NOMO-1 treated with DMSO at 0.1 percent for 48 hours (cell line): ENCODE measurements around the gene NLGN2.

Source experiments
- DNase-seq: peaks from one replicate; lab custom pipeline; 2025; ENCODE audit not compliant: unreplicated experiment; lab: John Stamatoyannopoulos, UW

NLGN2 gene

DNA sequence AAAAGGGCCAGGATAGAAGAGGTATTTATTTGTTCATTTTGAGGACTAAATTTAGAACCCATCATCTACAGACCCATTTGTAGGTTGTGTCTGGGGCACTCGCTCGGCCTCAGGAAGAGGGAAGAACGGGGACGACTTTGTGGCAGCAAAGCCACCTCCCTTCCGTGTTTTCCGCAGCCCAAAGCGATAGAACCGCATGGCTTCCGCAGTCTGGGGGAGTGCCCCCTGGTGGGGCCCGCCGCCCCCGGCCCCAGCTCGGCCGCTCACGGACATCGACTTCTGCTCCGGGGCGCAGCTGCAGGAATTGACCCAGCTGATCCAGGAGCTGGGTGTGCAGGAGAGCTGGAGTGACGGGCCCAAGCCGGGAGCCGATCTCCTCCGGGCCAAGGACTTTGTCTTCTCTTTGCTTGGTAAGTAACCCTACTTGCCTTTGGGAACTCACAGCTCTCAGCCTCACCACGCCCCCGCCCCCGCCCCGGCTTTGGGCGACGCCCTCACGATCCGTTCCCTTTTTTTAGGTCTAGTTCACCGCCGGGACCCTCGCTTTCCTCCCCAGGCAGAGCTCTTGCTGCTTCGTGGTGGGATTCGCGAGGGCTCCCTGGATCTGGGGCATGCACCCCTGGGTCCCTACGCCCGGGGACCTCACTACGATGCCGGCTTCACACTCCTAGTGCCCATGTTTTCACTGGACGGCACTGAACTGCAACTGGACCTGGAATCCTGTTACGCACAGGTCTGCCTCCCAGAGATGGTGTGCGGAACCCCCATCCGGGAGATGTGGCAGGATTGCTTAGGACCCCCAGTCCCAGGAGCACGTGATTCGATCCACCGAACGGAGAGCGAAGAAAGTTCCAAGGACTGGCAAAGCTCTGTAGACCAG is 28.3 kb downstream of the NLGN2 start:
- peak; percentile 71 for DNase-seq

DNA sequence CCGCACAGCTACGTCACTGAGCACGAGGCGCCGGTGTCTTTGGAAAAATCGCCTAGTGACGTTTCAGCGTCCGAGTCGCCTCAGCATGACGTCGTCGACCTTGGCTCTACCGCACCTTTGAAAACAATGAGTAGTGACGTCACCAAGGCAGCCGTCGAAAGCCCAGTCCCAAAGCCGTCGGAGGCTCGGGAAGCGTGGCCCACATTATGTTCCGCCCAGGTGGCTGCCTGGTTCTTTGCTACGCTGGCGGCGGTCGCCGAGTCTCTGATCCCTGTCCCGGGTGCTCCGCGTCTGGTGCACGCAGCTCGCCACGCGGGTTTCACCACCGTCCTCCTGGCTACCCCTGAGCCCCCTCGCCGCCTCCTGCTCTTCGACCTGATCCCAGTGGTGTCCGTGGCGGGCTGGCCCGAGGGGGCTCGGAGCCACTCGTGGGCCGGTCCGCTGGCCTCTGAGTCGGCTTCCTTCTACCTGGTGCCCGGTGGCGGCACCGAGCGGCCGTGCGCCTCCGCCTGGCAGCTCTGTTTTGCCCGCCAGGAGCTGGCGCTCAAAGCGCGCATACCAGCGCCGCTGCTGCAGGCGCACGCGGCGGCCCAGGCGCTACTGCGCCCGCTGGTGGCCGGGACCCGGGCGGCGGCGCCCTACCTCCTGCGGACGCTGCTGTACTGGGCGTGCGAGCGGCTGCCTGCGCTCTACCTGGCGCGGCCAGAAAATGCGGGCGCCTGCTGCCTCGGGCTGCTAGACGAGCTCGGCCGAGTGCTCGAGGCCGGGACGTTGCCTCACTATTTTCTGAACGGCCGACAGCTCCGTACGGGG is 29.1 kb downstream of the NLGN2 start:
- peak; percentile 70 for DNase-seq

DNA sequence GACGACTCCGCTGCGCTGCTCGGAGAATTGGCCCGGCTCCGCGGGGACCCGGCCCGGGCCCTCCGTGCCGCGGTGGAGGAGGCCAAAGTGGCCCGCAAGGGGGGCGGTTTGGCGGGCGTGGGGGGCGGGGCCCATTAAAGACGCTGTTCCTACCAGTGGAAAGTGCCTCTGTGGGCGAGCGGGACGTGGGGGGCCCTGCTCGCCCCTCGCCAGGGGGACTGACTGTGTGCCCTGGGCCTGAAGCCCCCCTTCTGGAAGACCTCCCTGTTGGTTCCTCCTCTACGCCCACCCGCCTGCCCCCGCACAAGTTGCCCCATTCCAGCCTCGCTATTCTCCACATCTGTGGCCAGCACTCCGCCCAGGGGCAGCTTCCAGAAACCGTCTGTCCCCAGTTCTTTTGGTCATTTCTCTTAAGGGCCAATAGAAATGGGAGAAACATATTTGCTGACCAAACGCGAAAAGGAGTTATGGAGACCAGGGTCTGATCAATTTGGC is 29.8 kb downstream of the NLGN2 start:
- no peak for DNase-seq

DNA sequence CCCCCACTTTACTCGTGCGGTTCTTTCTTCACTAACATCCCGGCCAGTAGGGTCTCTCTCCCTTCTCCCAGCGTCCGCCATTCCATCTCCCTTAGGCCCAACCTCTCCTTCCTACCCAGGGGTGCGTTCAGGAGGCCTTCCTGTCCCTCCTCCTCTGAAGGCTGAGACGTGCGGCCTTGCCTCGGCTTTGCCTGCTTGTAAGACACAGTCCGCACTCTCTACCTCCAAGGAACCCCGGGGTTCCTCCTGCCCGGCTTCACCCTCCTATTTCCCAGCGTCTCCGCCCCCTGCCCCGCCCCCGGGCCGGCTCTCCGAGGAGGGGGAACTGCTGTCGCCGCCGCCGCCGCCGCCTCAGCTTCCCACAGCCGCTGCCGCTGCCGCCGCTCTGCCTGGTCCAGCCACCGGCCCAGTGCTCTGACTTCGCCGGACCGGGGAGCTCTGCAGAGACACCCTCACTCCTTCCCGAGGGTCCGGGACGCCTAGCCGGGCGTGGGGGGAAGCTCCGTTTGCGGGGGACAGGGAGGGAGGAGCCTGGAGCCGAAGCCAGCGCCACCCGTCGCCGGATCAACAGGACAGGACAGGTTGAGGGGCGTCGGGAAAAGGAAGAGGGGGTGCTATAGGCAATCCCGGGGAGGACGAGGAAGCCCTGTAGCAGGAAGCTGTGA is 30.4 kb downstream of the NLGN2 start:
- peak; percentile 54 for DNase-seq

DNA sequence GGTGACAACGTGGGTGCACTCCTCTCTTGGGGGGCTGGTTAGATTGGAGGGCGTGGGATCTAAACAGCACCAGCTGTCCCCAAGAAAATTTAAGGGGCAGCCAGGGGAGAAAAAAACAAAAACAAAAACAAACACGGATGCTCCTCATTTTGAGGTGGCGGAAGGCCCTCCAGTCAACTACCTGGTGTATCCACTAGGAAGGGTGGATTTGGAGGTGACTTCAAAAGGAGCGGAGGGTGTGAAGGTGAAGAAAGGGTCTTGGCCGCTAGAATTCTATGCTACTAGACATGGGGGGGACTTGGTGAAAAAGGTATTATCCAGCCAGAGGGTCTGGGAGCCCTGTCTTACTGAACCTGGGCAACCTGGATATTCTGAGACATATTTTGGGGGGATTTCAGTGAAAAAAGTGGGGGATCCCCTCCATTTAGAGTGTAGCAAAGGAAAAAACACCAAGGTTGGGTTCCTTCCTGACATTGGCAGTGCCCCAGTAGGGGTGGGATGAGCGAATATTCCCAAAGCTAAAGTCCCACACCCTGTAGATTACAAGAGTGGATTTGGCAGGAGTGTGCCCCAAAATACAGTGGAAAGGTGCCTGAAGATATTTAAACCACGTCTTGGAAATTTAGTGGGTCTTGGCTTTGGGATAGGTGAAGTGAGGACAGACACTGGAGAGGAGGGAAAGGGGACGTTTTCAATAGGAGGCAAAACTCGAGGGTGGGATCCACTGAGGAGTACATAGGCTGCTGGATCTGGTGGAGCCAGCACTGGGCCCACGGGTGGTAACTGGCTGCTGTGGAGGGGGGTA is 31.2 kb downstream of the NLGN2 start:
- no peak for DNase-seq

DNA sequence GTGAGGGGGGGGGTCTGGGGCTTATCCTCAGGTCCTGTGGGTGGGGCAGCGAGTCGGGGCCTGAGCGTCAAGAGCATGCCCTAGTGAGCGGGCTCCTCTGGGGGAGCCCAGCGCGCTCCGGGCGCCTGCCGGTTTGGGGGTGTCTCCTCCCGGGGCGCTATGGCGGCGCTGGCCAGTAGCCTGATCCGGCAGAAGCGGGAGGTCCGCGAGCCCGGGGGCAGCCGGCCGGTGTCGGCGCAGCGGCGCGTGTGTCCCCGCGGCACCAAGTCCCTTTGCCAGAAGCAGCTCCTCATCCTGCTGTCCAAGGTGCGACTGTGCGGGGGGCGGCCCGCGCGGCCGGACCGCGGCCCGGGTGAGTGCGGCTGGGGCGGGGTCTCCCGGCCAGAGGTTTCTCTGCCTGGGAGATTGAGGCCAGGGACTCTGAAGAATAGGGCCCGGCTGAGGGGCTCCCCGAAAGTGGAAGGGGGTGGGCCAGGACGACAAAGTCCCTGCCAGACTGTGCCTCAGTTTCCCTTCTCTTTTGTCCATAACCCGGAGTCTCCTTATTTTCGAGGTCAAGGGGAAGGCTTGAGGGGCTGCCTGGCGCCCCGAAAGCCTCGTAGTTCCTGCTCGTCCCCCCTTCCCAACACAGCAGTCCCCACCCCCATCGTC is 31.9 kb downstream of the NLGN2 start, which contains the start of gene FGF11:
Gene FGF11 (plus strand): TSS at position 51 of the 651 bp plus-strand sequence. CDS start 109 bp downstream, at position 160.
- no peak for DNase-seq

DNA sequence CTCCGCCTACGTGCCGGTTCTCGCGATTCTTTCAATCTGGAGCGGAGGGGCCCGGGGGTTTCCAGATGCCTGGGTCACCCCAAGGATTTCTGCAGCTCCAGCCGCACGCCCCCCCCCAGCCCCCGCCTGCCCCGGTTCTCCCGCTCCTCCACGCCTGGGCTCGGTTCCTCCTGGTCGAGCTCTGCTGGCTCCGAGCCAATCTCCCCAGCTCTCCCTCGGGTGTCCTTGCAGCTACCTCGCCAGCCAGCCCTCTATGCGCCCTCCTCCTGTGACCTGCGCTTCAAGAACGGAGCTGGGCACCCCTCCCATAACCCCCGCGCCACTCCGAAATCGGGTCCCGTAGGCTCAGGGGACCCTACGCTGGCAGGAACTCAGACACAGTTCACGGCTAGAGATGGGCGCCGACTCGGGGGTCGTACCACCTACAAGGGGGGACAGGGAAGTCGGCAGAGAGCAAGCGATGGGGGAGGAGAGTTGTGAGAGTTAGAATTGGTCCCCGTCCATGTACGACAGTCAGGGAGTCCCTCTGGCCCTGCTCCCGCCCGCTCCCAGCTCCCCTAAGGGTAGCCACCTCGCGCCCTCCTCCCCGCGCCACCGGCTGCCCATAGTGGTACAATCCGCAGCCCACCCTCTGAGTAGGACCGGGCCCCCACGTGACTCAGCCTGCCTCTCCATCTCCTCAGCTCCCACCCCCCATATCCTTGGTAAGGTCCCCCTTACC is 32.6 kb downstream of the NLGN2 start:
- no peak for DNase-seq

DNA sequence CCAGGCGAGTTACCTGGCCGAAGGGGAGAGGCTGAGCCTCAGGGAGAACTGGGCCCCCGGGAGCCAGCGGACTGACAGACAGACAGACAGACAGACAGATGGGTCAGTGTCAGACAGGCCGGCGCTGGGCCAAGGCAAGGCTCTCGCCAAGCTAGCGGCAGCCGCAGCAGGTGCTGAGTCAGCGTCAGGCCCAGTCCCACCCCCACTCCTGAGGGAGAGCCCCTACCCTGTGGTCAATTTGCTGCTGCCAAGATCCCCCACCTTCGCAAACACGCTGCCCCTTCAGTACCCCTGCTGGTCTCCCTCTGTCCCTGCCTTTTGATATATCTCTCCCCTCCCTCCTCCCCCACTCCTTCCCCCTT is 33.2 kb downstream of the NLGN2 start:
- DNase-seq, result no peak

DNA sequence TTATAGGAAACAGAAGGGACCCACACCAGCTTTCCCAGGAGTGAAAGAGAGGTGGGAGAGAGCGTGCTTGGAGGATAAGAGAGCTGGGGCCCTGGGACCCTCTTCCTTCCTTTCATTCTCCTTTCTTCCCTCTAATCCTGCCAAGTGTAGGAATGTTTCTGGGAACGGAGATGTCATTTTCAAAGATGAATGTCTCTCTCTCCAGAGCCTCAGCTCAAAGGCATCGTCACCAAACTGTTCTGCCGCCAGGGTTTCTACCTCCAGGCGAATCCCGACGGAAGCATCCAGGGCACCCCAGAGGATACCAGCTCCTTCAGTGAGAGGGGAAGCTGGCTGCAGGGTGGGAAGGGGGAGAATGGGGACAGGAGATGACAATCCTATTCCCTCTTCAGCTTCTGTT is 33.6 kb downstream of the NLGN2 start:
- DNase-seq, result no peak

DNA sequence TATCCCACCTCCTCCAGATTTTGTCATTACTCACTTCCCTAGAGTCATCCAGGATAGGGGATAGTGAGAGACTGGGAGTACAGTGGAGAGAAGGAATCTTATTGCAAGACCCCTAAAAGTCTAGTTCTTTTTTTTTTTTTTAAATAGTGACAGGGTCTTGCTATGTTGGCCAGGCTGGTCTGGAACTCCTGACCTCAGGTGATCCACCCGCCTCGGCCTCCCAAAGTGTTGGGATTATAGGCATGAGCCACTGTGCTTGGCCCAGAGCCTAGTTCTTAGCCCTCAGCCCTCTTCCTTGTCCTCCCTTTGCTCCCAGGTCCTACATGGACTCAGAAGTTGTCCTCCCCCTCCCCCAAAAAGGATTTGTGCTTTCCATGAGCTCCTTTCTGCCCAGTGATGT is 34.5 kb downstream of the NLGN2 start:
- DNase-seq, result no peak

DNA sequence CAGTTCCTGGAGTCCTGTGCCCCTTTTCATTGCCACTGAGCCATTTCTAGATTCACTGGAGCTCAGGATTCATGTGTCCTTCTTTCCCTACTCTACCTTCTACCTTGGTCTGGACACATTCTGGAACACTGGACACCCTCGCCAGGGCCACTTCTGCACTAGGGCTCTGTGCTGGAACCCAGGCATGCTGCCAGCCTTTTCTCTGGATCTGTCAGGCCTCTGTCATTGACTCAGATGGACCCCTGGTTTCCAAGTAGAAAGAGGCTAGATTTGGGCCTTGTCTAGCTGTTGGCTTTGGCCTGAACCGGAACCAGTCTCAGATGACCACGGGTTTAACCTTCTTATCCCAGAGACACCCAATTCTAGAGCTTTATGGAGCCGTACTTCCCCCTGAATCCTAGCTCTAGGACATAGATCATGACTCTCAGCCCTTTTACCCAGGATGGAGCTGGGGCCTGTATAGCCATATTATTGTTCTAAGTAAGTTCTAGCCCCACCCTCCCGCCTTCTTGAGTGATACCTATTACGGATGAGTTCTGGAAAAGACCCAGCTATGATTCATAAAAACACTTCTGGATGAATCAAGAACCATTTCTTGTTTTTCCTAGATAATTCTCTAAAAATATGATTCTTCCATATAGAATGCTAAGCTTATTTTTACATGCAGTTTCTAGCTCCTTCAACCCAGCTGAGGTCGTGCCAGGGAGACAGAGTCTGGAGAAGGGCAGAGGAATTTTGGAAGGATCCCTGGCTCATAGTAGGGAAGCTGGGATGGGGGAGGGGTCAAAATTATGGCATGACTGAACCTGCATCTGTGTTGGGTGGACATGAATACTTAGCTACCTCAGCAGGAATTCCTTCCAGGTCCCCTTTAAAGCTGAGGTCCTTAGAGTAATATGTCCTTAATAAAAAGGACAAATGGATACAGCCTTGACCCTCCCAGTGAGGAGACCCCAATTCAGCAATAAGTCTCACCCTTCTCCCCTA is 36.1 kb downstream of the NLGN2 start:
- DNase-seq, result no peak

DNA sequence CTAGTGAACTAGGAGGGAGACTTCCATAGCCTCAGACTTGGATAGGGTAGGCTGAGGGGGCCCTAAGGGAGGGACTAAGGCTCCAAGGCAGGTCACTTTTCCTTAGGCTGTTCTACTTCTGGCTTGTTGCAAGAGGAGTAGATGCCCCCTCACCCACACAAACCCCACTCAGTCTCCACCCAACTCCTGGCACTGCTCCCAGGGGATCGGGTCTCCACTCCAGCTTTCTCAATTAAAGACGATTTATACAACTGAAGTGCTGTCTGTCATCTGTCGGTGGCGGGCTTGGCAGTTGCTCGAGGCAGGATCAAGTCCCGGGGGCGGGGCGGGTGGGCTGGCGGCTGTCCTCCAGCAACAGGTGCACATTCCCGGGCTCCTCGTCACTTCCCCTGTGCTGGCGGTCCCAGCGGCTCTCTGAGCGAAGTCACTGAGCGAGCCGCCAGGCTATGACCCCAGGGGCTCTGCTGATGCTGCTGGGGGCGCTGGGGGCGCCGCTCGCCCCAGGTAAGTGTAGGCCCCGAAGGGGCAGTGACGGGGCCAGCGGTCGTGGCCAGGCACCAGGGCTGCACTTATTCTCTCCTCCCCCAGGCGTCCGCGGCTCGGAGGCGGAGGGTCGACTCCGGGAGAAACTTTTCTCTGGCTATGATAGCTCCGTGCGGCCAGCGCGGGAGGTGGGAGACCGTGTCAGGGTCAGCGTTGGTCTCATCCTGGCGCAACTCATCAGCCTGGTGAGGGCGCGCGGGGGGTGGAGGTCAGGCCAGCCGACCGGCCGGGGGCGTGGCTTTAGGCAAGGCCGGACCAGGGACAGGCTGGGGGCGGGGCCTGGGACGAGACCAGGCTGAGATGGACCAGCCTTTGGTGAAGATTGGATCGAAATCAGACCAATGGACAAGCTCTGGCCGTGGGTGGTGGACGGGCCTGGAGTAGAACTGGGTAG is 37.3 kb downstream of the NLGN2 start, which contains the start of gene CHRNB1:
Gene CHRNB1 (plus strand): TSS at position 380 of the 937 bp plus-strand sequence. CDS start 67 bp downstream, at position 447.
- no peak for DNase-seq

DNA sequence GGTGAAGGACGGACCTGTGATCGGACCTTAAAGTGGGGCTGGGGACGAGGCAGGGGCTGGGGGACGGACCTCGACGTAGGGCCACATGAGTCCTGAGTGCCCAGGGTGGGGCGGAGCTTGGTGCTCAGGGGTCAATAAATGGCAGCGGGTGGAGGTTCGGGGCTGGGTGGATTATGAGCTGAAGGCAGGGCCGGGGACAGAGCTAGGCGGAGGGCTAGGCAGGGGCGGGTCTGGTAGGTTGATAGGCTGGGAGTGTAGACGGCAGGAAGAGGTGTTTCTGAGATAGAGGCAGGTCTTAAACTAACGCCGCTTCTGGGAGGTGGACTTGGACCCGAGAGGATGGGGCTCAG is 37.9 kb downstream of the NLGN2 start:
- no peak for DNase-seq

DNA sequence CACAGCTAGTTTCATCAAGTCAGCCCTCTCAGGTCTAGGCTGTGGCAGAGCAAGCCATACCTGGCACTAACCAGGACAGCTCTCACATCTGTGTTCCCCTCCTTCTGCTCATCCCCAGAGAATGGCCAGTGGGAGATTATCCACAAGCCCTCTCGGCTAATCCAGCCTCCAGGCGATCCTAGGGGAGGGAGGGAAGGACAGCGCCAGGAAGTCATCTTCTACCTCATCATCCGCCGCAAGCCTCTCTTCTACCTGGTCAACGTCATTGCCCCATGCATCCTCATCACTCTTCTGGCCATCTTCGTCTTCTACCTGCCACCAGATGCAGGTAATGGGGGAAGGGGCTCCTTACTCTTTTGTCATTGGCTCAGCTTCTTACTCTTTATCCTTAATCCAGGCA is 40.8 kb downstream of the NLGN2 start:
- DNase-seq, result no peak

DNA sequence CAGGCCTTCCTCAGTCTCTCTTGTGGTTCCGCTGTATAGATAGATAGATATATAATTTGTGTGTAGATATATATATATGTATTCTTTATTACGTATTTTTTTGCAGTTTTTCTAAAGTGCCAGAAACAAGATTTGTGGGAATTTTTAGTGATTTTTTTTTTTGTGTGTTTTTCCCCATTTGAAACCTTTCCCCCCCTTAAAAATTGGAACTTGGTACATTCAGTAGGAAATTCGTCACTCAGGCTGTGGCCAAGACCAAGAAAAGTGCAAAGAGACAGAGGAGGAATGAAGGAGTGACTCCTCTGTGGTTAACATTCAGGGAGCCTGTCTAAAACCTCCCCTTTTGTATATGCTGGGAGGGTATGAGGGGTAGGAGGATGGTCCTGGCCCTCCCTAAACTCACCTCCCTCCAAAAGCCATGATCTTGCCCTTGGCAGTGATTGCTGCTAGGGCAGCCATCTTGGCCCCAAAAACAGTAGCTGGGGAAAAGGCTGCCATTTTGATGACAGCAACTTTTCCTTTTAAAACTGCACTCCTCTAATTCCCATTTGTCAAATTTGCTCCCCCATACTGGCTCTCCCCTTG is 52.4 kb downstream of the NLGN2 start:
- DNase-seq, result no peak

DNA sequence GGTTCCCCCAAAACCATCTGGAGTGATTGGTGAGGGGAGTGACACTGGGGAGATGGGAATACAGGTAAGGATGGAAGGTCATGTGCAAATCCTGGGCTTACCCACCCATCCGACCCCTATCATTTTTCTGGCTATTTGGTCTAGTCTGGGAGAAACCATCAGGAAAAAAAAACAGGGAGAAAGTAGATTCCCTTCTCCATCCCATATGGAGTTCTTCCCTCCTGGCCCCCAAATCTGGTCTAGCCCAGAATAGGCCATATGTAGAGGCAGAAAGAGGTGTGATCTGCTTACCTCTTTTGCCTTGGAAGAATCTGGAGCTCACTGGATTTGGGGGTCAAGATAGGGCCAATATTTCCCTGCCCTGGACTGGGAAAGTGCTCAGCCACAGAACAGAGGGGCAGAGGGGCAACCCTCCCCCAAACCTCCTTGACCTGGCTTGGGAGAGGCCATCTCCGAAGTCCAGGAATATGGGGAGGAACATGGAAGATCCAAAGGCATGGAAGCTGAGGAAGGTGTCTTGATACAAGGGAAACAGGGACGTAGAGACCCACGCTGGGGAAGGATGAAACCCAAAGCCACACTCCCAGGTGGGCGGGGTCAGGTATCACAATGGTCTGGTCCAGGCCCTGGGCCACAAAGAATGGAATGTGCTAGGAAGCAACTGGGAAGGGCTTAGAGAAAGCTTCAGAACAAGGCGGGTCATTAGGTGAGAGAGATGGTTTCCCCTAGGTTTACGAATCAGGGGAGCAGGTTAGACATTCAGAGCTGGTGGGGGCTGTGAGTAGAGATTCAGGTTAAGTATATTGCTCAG is 53.4 kb downstream of the NLGN2 start:
- no peak for DNase-seq
